GM18499 (cell line): ENCODE results near the gene CYGB.

Source experiments
- ATAC-seq: cut with Tn5 transposase; IDR thresholded peaks from one replicate; pipeline ENCODE4 v1.9.1; 2021; ENCODE audit warnings: moderate number of reproducible peaks; ENCODE audit not compliant: insufficient read depth, unreplicated experiment

Gene CYGB

GRCh38 chr17:76553178-76553908, 15.8 kb upstream of the CYGB start:
- no peak for ATAC-seq

- no peak for ATAC-seq
These were observed 14.2 kb upstream of the CYGB start for GRCh38 chr17:76551685-76552084.

- no peak for ATAC-seq
These were observed 13.5 kb upstream of the CYGB start for GRCh38 chr17:76550712-76551615.

GRCh38 chr17:76549539-76549938, 12.0 kb upstream of the CYGB start:
- ATAC-seq = no peak

- ATAC-seq = no peak
These were observed 11.7 kb upstream of the CYGB start for GRCh38 chr17:76549215-76549518.

- ATAC-seq = no peak
These were observed 11.1 kb upstream of the CYGB start for GRCh38 chr17:76548378-76549214.

GRCh38 chr17:76547642-76548202, 10.2 kb upstream of the CYGB start:
- ATAC-seq = no peak

- no peak for ATAC-seq
These were observed 9.7 kb upstream of the CYGB start for GRCh38 chr17:76547183-76547641.

GRCh38 chr17:76546556-76547182, 9.2 kb upstream of the CYGB start:
- ATAC-seq = no peak

GRCh38 chr17:76545918-76546555, 8.5 kb upstream of the CYGB start:
- no peak for ATAC-seq

GRCh38 chr17:76544546-76545365, 7.2 kb upstream of the CYGB start:
- ATAC-seq = no peak

- ATAC-seq = no peak
These were observed 6.5 kb upstream of the CYGB start for GRCh38 chr17:76543826-76544545.

GRCh38 chr17:76543482-76543825, 5.9 kb upstream of the CYGB start:
- no peak for ATAC-seq

GRCh38 chr17:76542984-76543383, 5.5 kb upstream of the CYGB start:
- ATAC-seq = no peak

GRCh38 chr17:76542566-76542971, 5.1 kb upstream of the CYGB start:
- no peak for ATAC-seq

- no peak for ATAC-seq
These were observed 4.4 kb upstream of the CYGB start for GRCh38 chr17:76541739-76542454.
